Measurements from ENCODE around the gene SLMAP.

DNA sequence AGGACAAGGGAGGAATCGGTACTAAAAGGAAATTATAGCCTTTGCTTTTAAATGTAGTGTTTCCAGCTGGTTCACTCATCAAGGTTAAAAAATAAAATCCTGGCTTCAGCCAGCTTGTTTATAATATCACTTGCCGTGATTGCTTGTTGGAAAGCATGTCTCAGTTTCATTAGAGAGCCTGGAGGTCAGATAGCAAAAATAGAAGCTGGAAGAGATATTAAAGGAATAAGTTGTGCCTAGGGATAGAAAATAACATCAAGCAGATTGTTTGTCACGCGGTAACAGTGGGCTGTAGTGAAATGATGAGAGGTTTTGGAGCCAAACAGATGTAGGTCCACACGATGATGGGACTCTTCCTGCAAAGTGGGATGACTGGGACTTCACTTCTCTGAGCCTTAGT is 17.7 kb upstream of the SLMAP start:
- TF ChIP-seq, protein P1, sequence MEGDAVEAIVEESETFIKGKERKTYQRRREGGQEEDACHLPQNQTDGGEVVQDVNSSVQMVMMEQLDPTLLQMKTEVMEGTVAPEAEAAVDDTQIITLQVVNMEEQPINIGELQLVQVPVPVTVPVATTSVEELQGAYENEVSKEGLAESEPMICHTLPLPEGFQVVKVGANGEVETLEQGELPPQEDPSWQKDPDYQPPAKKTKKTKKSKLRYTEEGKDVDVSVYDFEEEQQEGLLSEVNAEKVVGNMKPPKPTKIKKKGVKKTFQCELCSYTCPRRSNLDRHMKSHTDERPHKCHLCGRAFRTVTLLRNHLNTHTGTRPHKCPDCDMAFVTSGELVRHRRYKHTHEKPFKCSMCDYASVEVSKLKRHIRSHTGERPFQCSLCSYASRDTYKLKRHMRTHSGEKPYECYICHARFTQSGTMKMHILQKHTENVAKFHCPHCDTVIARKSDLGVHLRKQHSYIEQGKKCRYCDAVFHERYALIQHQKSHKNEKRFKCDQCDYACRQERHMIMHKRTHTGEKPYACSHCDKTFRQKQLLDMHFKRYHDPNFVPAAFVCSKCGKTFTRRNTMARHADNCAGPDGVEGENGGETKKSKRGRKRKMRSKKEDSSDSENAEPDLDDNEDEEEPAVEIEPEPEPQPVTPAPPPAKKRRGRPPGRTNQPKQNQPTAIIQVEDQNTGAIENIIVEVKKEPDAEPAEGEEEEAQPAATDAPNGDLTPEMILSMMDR (IDR thresholded peaks at IDR 0.05) = no peak
- TF ChIP-seq RFX5 (IDR thresholded peaks at IDR 0.05; ENCODE audit: low read length) (no peak), POLR2AphosphoS5 (IDR thresholded peaks at IDR 0.05; ENCODE audit: low read depth, low read length) (no peak), MXI1 (IDR thresholded peaks at IDR 0.05; ENCODE audit: low read depth, low read length) (no peak), SIN3A (IDR thresholded peaks at IDR 0.05; ENCODE audit: borderline replicate concordance, low read depth, low read length) (no peak), EZH2phosphoT487 (IDR thresholded peaks at IDR 0.05; ENCODE audit: borderline replicate concordance, low read depth) (no peak), CHD2 (IDR thresholded peaks at IDR 0.05; ENCODE audit: low read length, partially characterized antibody) (no peak), SMC3 (IDR thresholded peaks at IDR 0.05; ENCODE audit: low read depth, low read length) (no peak), EP300 (IDR thresholded peaks at IDR 0.05; ENCODE audit: borderline replicate concordance in 1 of 2, low read depth in 1 of 2, low read length in 1 of 2) (no peak)
- TF ChIP-seq, protein P2, sequence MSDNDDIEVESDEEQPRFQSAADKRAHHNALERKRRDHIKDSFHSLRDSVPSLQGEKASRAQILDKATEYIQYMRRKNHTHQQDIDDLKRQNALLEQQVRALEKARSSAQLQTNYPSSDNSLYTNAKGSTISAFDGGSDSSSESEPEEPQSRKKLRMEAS (IDR thresholded peaks at IDR 0.05; ENCODE audit: low read depth) = no peak
- TF ChIP-seq, protein P3, sequence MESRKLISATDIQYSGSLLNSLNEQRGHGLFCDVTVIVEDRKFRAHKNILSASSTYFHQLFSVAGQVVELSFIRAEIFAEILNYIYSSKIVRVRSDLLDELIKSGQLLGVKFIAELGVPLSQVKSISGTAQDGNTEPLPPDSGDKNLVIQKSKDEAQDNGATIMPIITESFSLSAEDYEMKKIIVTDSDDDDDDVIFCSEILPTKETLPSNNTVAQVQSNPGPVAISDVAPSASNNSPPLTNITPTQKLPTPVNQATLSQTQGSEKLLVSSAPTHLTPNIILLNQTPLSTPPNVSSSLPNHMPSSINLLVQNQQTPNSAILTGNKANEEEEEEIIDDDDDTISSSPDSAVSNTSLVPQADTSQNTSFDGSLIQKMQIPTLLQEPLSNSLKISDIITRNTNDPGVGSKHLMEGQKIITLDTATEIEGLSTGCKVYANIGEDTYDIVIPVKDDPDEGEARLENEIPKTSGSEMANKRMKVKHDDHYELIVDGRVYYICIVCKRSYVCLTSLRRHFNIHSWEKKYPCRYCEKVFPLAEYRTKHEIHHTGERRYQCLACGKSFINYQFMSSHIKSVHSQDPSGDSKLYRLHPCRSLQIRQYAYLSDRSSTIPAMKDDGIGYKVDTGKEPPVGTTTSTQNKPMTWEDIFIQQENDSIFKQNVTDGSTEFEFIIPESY (IDR thresholded peaks at IDR 0.05; ENCODE audit: borderline replicate concordance, low read depth) = no peak
- TF ChIP-seq, protein P4, sequence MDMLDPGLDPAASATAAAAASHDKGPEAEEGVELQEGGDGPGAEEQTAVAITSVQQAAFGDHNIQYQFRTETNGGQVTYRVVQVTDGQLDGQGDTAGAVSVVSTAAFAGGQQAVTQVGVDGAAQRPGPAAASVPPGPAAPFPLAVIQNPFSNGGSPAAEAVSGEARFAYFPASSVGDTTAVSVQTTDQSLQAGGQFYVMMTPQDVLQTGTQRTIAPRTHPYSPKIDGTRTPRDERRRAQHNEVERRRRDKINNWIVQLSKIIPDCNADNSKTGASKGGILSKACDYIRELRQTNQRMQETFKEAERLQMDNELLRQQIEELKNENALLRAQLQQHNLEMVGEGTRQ (IDR thresholded peaks at IDR 0.05; ENCODE audit: borderline replicate concordance, low read depth, low read length) = no peak

Measured in SK-N-SH (cell line).